Measurements from ENCODE around the gene DNAH14.

The DNAH14 gene

GRCh38 chr1:225114354-225114990 lies 185.0 kb downstream of the DNAH14 start (continued):
- TF ChIP-seq ZNF677 (tag by site-specific recombination; IDR thresholded peaks at IDR 0.05) = no peak
- TF ChIP-seq ZNF23 (tag by site-specific recombination; IDR thresholded peaks at IDR 0.05; ENCODE audit: borderline replicate concordance) = no peak
- TF ChIP-seq SP2 (tag by site-specific recombination; IDR thresholded peaks at IDR 0.05) = no peak
- no peak for TF ChIP-seq OVOL3 (tag by site-specific recombination; IDR thresholded peaks at IDR 0.05)
- peak; percentile 92 for TF ChIP-seq ZNF558 (tag by site-specific recombination; IDR thresholded peaks at IDR 0.05)
- TF ChIP-seq, protein P1, sequence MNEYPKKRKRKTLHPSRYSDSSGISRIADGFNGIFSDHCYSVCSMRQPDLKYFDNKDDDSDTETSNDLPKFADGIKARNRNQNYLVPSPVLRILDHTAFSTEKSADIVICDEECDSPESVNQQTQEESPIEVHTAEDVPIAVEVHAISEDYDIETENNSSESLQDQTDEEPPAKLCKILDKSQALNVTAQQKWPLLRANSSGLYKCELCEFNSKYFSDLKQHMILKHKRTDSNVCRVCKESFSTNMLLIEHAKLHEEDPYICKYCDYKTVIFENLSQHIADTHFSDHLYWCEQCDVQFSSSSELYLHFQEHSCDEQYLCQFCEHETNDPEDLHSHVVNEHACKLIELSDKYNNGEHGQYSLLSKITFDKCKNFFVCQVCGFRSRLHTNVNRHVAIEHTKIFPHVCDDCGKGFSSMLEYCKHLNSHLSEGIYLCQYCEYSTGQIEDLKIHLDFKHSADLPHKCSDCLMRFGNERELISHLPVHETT (tag by site-specific recombination; IDR thresholded peaks at IDR 0.05) = no peak
- no peak for TF ChIP-seq TCF7L2 (IDR thresholded peaks at IDR 0.05; ENCODE audit: borderline replicate concordance, low read depth, low read length)
- TF ChIP-seq, protein P2, sequence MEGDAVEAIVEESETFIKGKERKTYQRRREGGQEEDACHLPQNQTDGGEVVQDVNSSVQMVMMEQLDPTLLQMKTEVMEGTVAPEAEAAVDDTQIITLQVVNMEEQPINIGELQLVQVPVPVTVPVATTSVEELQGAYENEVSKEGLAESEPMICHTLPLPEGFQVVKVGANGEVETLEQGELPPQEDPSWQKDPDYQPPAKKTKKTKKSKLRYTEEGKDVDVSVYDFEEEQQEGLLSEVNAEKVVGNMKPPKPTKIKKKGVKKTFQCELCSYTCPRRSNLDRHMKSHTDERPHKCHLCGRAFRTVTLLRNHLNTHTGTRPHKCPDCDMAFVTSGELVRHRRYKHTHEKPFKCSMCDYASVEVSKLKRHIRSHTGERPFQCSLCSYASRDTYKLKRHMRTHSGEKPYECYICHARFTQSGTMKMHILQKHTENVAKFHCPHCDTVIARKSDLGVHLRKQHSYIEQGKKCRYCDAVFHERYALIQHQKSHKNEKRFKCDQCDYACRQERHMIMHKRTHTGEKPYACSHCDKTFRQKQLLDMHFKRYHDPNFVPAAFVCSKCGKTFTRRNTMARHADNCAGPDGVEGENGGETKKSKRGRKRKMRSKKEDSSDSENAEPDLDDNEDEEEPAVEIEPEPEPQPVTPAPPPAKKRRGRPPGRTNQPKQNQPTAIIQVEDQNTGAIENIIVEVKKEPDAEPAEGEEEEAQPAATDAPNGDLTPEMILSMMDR (tag by site-specific recombination; IDR thresholded peaks at IDR 0.05) = no peak
- no peak for TF ChIP-seq ZFP69B (tag by site-specific recombination; IDR thresholded peaks at IDR 0.05)
- no peak for TF ChIP-seq ZNF292 (tag by site-specific recombination; IDR thresholded peaks at IDR 0.05; ENCODE audit: borderline replicate concordance, low read depth)
- TF ChIP-seq ZNF621 (tag by site-specific recombination; IDR thresholded peaks at IDR 0.05) = no peak
- no peak for TF ChIP-seq ZNF366 (tag by site-specific recombination; conservative IDR thresholded peaks at IDR 0.05)
- TF ChIP-seq ZNF510 (tag by site-specific recombination; IDR thresholded peaks at IDR 0.05; ENCODE audit: insufficient replicate concordance) = no peak
- no peak; the same call in 1 of the 2 replicates for TF ChIP-seq ZNF785 (tag by site-specific recombination; IDR thresholded peaks at IDR 0.05)
- TF ChIP-seq PRDM4 (tag by site-specific recombination; IDR thresholded peaks at IDR 0.05) = no peak
- TF ChIP-seq ZNF654 (tag by site-specific recombination; IDR thresholded peaks at IDR 0.05; ENCODE audit: low read depth) = no peak
- TF ChIP-seq BCL6B (tag by site-specific recombination; IDR thresholded peaks at IDR 0.05) = 0 out of 2 replicates have a peak, but pooled peaks have one; percentile 42
- TF ChIP-seq ZNF335 (tag by site-specific recombination; conservative IDR thresholded peaks at IDR 0.05) = peak; percentile 48
- no peak for TF ChIP-seq ZNF561 (tag by site-specific recombination; IDR thresholded peaks at IDR 0.05; ENCODE audit: borderline replicate concordance)
- TF ChIP-seq ZNF114 (tag by site-specific recombination; IDR thresholded peaks at IDR 0.05) = no peak
- TF ChIP-seq PBX3 (CRISPR knock-in tag; IDR thresholded peaks at IDR 0.05) = no peak
- TF ChIP-seq, protein P3, sequence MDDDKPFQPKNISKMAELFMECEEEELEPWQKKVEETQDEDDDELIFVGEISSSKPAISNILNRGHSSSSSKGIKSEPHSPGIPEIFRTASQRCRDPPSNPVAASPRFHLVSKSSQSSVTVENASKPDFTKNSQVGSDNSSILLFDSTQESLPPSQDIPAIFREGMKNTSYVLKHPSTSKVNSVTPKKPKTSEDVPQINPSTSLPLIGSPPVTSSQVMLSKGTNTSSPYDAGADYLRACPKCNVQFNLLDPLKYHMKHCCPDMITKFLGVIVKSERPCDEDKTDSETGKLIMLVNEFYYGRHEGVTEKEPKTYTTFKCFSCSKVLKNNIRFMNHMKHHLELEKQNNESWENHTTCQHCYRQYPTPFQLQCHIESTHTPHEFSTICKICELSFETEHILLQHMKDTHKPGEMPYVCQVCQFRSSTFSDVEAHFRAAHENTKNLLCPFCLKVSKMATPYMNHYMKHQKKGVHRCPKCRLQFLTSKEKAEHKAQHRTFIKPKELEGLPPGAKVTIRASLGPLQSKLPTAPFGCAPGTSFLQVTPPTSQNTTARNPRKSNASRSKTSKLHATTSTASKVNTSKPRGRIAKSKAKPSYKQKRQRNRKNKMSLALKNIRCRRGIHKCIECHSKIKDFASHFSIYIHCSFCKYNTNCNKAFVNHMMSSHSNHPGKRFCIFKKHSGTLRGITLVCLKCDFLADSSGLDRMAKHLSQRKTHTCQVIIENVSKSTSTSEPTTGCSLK (tag by site-specific recombination; IDR thresholded peaks at IDR 0.05) = peak; percentile 80; the same call in 1 of the 2 replicates
- TF ChIP-seq ZFP37 (tag by site-specific recombination; IDR thresholded peaks at IDR 0.05) = no peak
- TF ChIP-seq ZNF707 (tag by site-specific recombination; IDR thresholded peaks at IDR 0.05) = no peak
- TF ChIP-seq ZNF426 (tag by site-specific recombination; IDR thresholded peaks at IDR 0.05) = no peak
- no peak for TF ChIP-seq ZNF350 (tag by site-specific recombination; IDR thresholded peaks at IDR 0.05)
- TF ChIP-seq, protein P4, sequence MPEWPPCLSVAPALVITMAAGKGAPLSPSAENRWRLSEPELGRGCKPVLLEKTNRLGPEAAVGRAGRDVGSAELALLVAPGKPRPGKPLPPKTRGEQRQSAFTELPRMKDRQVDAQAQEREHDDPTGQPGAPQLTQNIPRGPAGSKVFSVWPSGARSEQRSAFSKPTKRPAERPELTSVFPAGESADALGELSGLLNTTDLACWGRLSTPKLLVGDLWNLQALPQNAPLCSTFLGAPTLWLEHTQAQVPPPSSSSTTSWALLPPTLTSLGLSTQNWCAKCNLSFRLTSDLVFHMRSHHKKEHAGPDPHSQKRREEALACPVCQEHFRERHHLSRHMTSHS (tag by site-specific recombination; IDR thresholded peaks at IDR 0.05) = no peak
- no peak for TF ChIP-seq ZNF747 (tag by site-specific recombination; IDR thresholded peaks at IDR 0.05)
